ENCODE measurements around the gene POLR2A. TPM values are rescaled to one million over a fixed set of nuclear protein-coding genes. Genes with fewer than 3 reads are reported as not detected.

Gene POLR2A
- total RNA-seq, 4 donors from 2014 or later: 59.3 to 94.9 (median 78.2) TPM

GRCh38 chr17:7440834-7441195 lies 43.4 kb upstream of the POLR2A start:
- no peak overlapping the region for H3K27ac ChIP-seq
- WGBS, 2 donors: 3 to 22% methylated on average over 3 to 6 of the region's 12 CpGs

GRCh38 chr17:7441266-7441665 lies 42.9 kb upstream of the POLR2A start:
- Histone ChIP-seq H3K27me3 (peaks cover 0 to 61% (median 6%) of the 10 kb centered on the region in 4 donors), H3K36me3 (no peaks in the 10 kb centered on the region), H3K27ac (no peak overlapping the region), H3K4me3 (no peak overlapping the region), H3K4me1 (peaks cover 60 to 82% (median 65%) of the 10 kb centered on the region in 3 donors), H3K9me3 (no peaks in the 10 kb centered on the region)
- intact Hi-C loops (cut with DNase I): loop anchor here (5.0 kb wide), 1 partner anchor 36 kb away; the partner anchor contains the start of gene ZBTB4
- TF ChIP-seq, protein P1, sequence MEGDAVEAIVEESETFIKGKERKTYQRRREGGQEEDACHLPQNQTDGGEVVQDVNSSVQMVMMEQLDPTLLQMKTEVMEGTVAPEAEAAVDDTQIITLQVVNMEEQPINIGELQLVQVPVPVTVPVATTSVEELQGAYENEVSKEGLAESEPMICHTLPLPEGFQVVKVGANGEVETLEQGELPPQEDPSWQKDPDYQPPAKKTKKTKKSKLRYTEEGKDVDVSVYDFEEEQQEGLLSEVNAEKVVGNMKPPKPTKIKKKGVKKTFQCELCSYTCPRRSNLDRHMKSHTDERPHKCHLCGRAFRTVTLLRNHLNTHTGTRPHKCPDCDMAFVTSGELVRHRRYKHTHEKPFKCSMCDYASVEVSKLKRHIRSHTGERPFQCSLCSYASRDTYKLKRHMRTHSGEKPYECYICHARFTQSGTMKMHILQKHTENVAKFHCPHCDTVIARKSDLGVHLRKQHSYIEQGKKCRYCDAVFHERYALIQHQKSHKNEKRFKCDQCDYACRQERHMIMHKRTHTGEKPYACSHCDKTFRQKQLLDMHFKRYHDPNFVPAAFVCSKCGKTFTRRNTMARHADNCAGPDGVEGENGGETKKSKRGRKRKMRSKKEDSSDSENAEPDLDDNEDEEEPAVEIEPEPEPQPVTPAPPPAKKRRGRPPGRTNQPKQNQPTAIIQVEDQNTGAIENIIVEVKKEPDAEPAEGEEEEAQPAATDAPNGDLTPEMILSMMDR (IDR thresholded peaks at IDR 0.05): no peak
- TF ChIP-seq POLR2A (IDR thresholded peaks at IDR 0.05): no peak
- WGBS, 2 donors: 31 to 47% methylated on average over 5 to 7 of the region's 7 CpGs
- no peak for DNase-seq

More at GRCh38 chr17:7440834-7441195, 43.4 kb upstream of the POLR2A start:
- Histone ChIP-seq H3K9me3 (no peaks in the 10 kb centered on the region), H3K27me3 (peaks cover 0 to 61% (median 5%) of the 10 kb centered on the region in 4 donors), H3K4me1 (peaks cover 62 to 82% (median 69%) of the 10 kb centered on the region in 3 donors), H3K4me3 (peak overlapping the region in 2 of 4 donors; percentile 61 to 80), H3K36me3 (no peaks in the 10 kb centered on the region)
- DNase-seq: no peak
- intact Hi-C loops (cut with DNase I): loop anchor here (5.0 kb wide), 1 partner anchor 36 kb away; the partner anchor contains the start of gene ZBTB4
- TF ChIP-seq, protein P1 (IDR thresholded peaks at IDR 0.05): no peak
- no peak for TF ChIP-seq POLR2A (IDR thresholded peaks at IDR 0.05)

DNA sequence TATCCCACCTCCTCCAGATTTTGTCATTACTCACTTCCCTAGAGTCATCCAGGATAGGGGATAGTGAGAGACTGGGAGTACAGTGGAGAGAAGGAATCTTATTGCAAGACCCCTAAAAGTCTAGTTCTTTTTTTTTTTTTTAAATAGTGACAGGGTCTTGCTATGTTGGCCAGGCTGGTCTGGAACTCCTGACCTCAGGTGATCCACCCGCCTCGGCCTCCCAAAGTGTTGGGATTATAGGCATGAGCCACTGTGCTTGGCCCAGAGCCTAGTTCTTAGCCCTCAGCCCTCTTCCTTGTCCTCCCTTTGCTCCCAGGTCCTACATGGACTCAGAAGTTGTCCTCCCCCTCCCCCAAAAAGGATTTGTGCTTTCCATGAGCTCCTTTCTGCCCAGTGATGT lies 42.0 kb upstream of the POLR2A start:
- TF ChIP-seq POLR2A (IDR thresholded peaks at IDR 0.05): no peak
- TF ChIP-seq, protein P1 (IDR thresholded peaks at IDR 0.05): no peak
- H3K4me3 ChIP-seq: no peak overlapping the region
- 79 to 100% methylated on average over 2 of the region's 2 CpGs for WGBS, 2 donors
- intact Hi-C loops (cut with DNase I): loop anchor here (5.0 kb wide), 1 partner anchor 35 kb away; the partner anchor contains the start of gene ZBTB4
- H3K27me3 ChIP-seq: peaks cover 0 to 67% (median 8%) of the 10 kb centered on the region in 4 donors
- H3K4me1 ChIP-seq: peaks cover 52 to 82% (median 62%) of the 10 kb centered on the region in 3 donors
- H3K27ac ChIP-seq: no peak overlapping the region
- no peak for DNase-seq
- H3K9me3 ChIP-seq: no peaks in the 10 kb centered on the region
- H3K36me3 ChIP-seq: no peaks in the 10 kb centered on the region

DNA sequence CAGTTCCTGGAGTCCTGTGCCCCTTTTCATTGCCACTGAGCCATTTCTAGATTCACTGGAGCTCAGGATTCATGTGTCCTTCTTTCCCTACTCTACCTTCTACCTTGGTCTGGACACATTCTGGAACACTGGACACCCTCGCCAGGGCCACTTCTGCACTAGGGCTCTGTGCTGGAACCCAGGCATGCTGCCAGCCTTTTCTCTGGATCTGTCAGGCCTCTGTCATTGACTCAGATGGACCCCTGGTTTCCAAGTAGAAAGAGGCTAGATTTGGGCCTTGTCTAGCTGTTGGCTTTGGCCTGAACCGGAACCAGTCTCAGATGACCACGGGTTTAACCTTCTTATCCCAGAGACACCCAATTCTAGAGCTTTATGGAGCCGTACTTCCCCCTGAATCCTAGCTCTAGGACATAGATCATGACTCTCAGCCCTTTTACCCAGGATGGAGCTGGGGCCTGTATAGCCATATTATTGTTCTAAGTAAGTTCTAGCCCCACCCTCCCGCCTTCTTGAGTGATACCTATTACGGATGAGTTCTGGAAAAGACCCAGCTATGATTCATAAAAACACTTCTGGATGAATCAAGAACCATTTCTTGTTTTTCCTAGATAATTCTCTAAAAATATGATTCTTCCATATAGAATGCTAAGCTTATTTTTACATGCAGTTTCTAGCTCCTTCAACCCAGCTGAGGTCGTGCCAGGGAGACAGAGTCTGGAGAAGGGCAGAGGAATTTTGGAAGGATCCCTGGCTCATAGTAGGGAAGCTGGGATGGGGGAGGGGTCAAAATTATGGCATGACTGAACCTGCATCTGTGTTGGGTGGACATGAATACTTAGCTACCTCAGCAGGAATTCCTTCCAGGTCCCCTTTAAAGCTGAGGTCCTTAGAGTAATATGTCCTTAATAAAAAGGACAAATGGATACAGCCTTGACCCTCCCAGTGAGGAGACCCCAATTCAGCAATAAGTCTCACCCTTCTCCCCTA lies 40.4 kb upstream of the POLR2A start:
- Histone ChIP-seq H3K27ac (peak overlapping the region; percentile 39 to 80 (median 57)), H3K9me3 (no peaks in the 10 kb centered on the region), H3K4me1 (peaks cover 35 to 66% (median 45%) of the 10 kb centered on the region in 3 donors), H3K4me3 (no peak overlapping the region), H3K36me3 (no peaks in the 10 kb centered on the region), H3K27me3 (peaks cover 0 to 68% (median 8%) of the 10 kb centered on the region in 4 donors)
- DNase-seq: no peak
- intact Hi-C loops (cut with DNase I): loop anchor here (5.0 kb wide), 1 partner anchor 34 kb away; the partner anchor contains the start of gene ZBTB4
- 54 to 76% methylated on average over 7 of the region's 7 CpGs for WGBS, 2 donors
- no peak for TF ChIP-seq POLR2A (IDR thresholded peaks at IDR 0.05)
- TF ChIP-seq, protein P1 (IDR thresholded peaks at IDR 0.05): no peak

Data from esophagus squamous epithelium (tissue), 5 donors.